ENCODE results near the gene BRD2. TPM values are rescaled to one million over a fixed set of nuclear protein-coding genes. Genes with fewer than 3 reads are reported as not detected.

Gene BRD2
- total and polyA plus RNA-seq, 2 of the 4 experiments (the other 2 are of a cell fraction) = 99.5 to 144 TPM

DNA sequence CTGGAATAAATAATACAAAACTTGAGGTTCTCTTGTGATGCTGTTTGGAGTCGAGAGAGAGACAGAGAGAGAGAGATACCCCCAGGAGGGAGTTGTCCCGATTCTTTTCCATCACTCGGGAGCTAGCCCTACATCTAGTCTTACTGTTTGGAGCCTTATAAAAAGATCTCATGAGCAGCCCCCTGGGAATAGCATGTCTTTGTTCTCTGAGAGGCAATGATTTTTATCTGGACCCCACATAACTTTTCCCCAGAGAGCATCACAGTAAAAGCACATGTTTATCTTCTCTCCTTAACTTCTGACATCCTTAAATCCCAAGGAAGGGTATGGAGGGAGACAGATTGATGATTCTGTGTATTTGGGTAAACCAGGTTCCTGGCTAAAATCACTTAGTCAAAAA, 61.9 kb downstream of the BRD2 start:
- ATAC-seq (ENCODE audit: low read depth) (no peak), DNase-seq (no peak)
- dilution Hi-C loops (cut with HindIII; ENCODE audit: low sequenced_read_pairs, unreplicated experiment) (no loop called here), in situ Hi-C loops (cut with MboI; ENCODE audit: low sequenced_read_pairs) (no loop called here), intact Hi-C loops (cut with micrococcal nuclease) (no loop called here)
- Histone ChIP-seq H3K9me1 (ENCODE audit: insufficient read depth, low read length) (no peaks in the 10 kb centered on the region), H3K9me3 (ENCODE audit: control insufficient read depth, insufficient read depth, low read length) (no peaks in the 10 kb centered on the region), H3K56ac (ENCODE audit: extremely low read depth, insufficient read depth, low read length) (no peak overlapping the region), H3K23ac (ENCODE audit: low read depth, low read length) (no peak overlapping the region), H2AK9ac (replicated peaks; ENCODE audit: low read depth, low read length, poor library complexity) (no peak overlapping the region), H3K9ac (ENCODE audit: low read depth, low read length) (no peak overlapping the region), H3K4me2 (ENCODE audit: low read depth, low read length) (no peak overlapping the region), H3K79me1 (ENCODE audit: low read depth in 1 of 2, low read length in 2 of 2) (no peaks in the 10 kb centered on the region), H4K91ac (ENCODE audit: insufficient read depth, low read depth, low read length) (no peak overlapping the region), H2BK5ac (ENCODE audit: low read depth, low read length, poor library complexity, severe bottlenecking) (no peak overlapping the region), H4K20me1 (ENCODE audit: insufficient read depth, low read length) (no peaks in the 10 kb centered on the region), H2BK20ac (ENCODE audit: low read depth, low read length) (no peak overlapping the region), H2AFZ (replicated peaks; ENCODE audit: low read length, poor library complexity) (no peak overlapping the region), H3K36me3 (ENCODE audit: control insufficient read depth, insufficient read depth, low read length) (no peaks in the 10 kb centered on the region), H3K4me1 (ENCODE audit: control insufficient read depth, insufficient read depth, low read length) (no peaks in the 10 kb centered on the region), H3K4me3 (ENCODE audit: insufficient read depth, low read depth, low read length) (no peak overlapping the region), H3K14ac (replicated peaks; ENCODE audit: low read depth, low read length) (no peak overlapping the region), H3K27ac (ENCODE audit: insufficient read depth, low read length) (no peak overlapping the region), H2BK120ac (ENCODE audit: low read depth, low read length) (no peak overlapping the region), H2AK5ac (ENCODE audit: low read depth, low read length) (no peak overlapping the region), H3K4ac (ENCODE audit: low read depth, low read length) (no peak overlapping the region), H2BK15ac (ENCODE audit: low read depth, low read length) (no peak overlapping the region), H4K8ac (ENCODE audit: low read depth in 2 of 2, low read length in 2 of 2) (no peak overlapping the region), H4K5ac (ENCODE audit: low read depth, low read length) (no peak overlapping the region), H3K27me3 (ENCODE audit: control insufficient read depth, insufficient read depth, low read length) (peaks cover 18% of the 10 kb centered on the region), H3K18ac (ENCODE audit: low read depth, low read length) (no peak overlapping the region)
- ChIA-PET POLR2A (ENCODE audit: unreplicated experiment) (no interaction called here), CTCF (no interaction called here)
- TF ChIP-seq CEBPB (IDR thresholded peaks at IDR 0.05; ENCODE audit: low read depth, low read length) (no peak), POLR2A (IDR thresholded peaks at IDR 0.05; ENCODE audit: low read depth, low read length) (no peak), FOS (IDR thresholded peaks at IDR 0.05; ENCODE audit: low read depth, low read length) (no peak), RAD21 (IDR thresholded peaks at IDR 0.05; ENCODE audit: low read length) (no peak), RCOR1 (IDR thresholded peaks at IDR 0.05; ENCODE audit: insufficient replicate concordance, low read length) (no peak), CHD1 (IDR thresholded peaks at IDR 0.05; ENCODE audit: low read depth, low read length) (no peak), BHLHE40 (IDR thresholded peaks at IDR 0.05; ENCODE audit: low read depth, low read length) (no peak), SMC3 (IDR thresholded peaks at IDR 0.05; ENCODE audit: low read depth, low read length) (no peak), RFX5 (IDR thresholded peaks at IDR 0.05; ENCODE audit: low read depth, low read length) (no peak), MXI1 (IDR thresholded peaks at IDR 0.05; ENCODE audit: borderline replicate concordance, low read depth, low read length) (no peak), USF2 (IDR thresholded peaks at IDR 0.05; ENCODE audit: low read depth, low read length) (no peak), MAFK (IDR thresholded peaks at IDR 0.05; ENCODE audit: low read depth, low read length) (no peak), MAZ (IDR thresholded peaks at IDR 0.05; ENCODE audit: borderline replicate concordance, low read depth, low read length) (no peak), NFE2L2 (IDR thresholded peaks at IDR 0.05; ENCODE audit: low read depth, low read length) (no peak)
- TF ChIP-seq, protein P1, sequence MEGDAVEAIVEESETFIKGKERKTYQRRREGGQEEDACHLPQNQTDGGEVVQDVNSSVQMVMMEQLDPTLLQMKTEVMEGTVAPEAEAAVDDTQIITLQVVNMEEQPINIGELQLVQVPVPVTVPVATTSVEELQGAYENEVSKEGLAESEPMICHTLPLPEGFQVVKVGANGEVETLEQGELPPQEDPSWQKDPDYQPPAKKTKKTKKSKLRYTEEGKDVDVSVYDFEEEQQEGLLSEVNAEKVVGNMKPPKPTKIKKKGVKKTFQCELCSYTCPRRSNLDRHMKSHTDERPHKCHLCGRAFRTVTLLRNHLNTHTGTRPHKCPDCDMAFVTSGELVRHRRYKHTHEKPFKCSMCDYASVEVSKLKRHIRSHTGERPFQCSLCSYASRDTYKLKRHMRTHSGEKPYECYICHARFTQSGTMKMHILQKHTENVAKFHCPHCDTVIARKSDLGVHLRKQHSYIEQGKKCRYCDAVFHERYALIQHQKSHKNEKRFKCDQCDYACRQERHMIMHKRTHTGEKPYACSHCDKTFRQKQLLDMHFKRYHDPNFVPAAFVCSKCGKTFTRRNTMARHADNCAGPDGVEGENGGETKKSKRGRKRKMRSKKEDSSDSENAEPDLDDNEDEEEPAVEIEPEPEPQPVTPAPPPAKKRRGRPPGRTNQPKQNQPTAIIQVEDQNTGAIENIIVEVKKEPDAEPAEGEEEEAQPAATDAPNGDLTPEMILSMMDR (conservative IDR thresholded peaks at IDR 0.05; ENCODE audit: low read depth, low read length) = no peak
- TF ChIP-seq, protein P2, sequence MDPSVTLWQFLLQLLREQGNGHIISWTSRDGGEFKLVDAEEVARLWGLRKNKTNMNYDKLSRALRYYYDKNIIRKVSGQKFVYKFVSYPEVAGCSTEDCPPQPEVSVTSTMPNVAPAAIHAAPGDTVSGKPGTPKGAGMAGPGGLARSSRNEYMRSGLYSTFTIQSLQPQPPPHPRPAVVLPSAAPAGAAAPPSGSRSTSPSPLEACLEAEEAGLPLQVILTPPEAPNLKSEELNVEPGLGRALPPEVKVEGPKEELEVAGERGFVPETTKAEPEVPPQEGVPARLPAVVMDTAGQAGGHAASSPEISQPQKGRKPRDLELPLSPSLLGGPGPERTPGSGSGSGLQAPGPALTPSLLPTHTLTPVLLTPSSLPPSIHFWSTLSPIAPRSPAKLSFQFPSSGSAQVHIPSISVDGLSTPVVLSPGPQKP (IDR thresholded peaks at IDR 0.05; ENCODE audit: borderline replicate concordance, low read depth, low read length) = no peak
- WGBS, 2 experiments (ENCODE audit: extremely low coverage in 2 of 2, insufficient read length in 1 of 2) = no CpG with 5 or more reads among the region's 3 CpGs
- BruUV-seq (replicated peaks) = no TSS peak
